Muscle of arm (tissue), 12 donors: ENCODE measurements around the gene SORCS2. TPM values are rescaled to one million over a fixed set of nuclear protein-coding genes. Genes with fewer than 3 reads are reported as not detected.
"Not testable (repeated sequence)": the region's sequence is repeated elsewhere in the genome, so short reads cannot be mapped to it uniquely, and the experiment has no call there.

Experiments
- DNase-seq: peaks from one replicate; pipeline ENCODE4 v3.0.0-alpha.2; 2013
- polyA plus RNA-seq, 12 donors: library from polyadenylated mRNA; unstranded; fragments of 120-200 nt; gene quantifications; one replicate each; pipeline ENCODE4 v1.2.1, GENCODE V29; 2013; ENCODE audit not compliant: insufficient read length in 12 of 12

SORCS2 gene
- polyA plus RNA-seq, 12 donors: 5.6 to 18.2 (median 8.3) TPM; not detected in 1

- no peak for DNase-seq
These were observed 383.1 kb downstream of the SORCS2 start for GRCh38 chr4:7575426-7575825.

- DNase-seq: not testable (repeated sequence)
These were observed 385.2 kb downstream of the SORCS2 start for GRCh38 chr4:7577361-7578039.

GRCh38 chr4:7581477-7581876 is 389.1 kb downstream of the SORCS2 start:
- DNase-seq: peak; percentile 50

- no peak for DNase-seq
These were observed 390.2 kb downstream of the SORCS2 start for GRCh38 chr4:7582313-7583097.

- no peak for DNase-seq
These were observed 391.8 kb downstream of the SORCS2 start for GRCh38 chr4:7584098-7584497.

- no peak for DNase-seq
These were observed 392.3 kb downstream of the SORCS2 start for GRCh38 chr4:7584606-7585159.

- DNase-seq: no peak
These were observed 393.4 kb downstream of the SORCS2 start for GRCh38 chr4:7585768-7586167.

- no peak for DNase-seq
These were observed 395.4 kb downstream of the SORCS2 start for GRCh38 chr4:7587433-7588405.

- DNase-seq: no peak
These were observed 397.9 kb downstream of the SORCS2 start for GRCh38 chr4:7590189-7590588.

- DNase-seq: no peak
These were observed 398.6 kb downstream of the SORCS2 start for GRCh38 chr4:7590899-7591298.

GRCh38 chr4:7591409-7592053 is 399.2 kb downstream of the SORCS2 start:
- DNase-seq: no peak

GRCh38 chr4:7593646-7594412 is 401.5 kb downstream of the SORCS2 start:
- no peak for DNase-seq

GRCh38 chr4:7595934-7596461 is 403.7 kb downstream of the SORCS2 start:
- no peak for DNase-seq

GRCh38 chr4:7596918-7597606 is 404.7 kb downstream of the SORCS2 start:
- DNase-seq: no peak

GRCh38 chr4:7598939-7599790 is 406.8 kb downstream of the SORCS2 start:
- DNase-seq: no peak

- no peak for DNase-seq
These were observed 407.9 kb downstream of the SORCS2 start for GRCh38 chr4:7600247-7600646.

- DNase-seq: not testable (repeated sequence)
These were observed 409.8 kb downstream of the SORCS2 start for GRCh38 chr4:7602166-7602565.

GRCh38 chr4:7607156-7607910 is 415.0 kb downstream of the SORCS2 start:
- DNase-seq: peak; percentile 31
